Spleen (tissue), 3 donors: Measurements from ENCODE around the gene APOBEC2.

Experiments used
- POLR2A ChIP-seq, 3 donors: fragments of 450-650 bp; IDR thresholded peaks; one replicate each; pipeline ENCODE4 v1.5.1; 2017; ENCODE audit warnings: antibody characterized with exemption in 3 of 3, mild to moderate bottlenecking in 1 of 3
- POLR2AphosphoS5 ChIP-seq, 3 donors: sonication (generic); formaldehyde crosslinking; IDR thresholded peaks; one replicate each; pipeline ENCODE4 v1.5.1; 2017; ENCODE audit warnings: antibody characterized with exemption in 3 of 3

DNA sequence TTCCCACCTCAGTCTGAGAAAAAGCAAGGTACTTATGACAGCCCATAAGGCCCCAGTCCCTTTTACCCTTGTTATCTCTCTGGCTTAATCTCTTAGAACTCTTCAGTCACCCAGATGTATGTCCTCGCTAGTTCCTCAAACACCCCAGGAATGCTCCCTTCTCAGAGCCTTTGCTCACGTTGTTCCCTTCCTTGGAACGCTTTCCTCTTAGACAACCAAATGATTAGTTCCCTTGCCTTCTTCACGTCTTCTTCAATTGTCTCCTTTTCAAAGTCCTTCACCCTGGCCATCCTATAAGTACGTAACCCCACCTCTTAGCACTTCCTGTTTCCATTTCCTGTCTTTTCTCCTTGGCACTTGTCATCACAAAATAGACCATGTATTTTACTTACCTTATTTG, 1.1 kb upstream of the APOBEC2 start:
- TF ChIP-seq POLR2AphosphoS5 (IDR thresholded peaks at IDR 0.05) (no peak), POLR2A (IDR thresholded peaks at IDR 0.05) (no peak)
